Measurements from ENCODE around the gene MARCHF10. TPM values are rescaled to one million over a fixed set of nuclear protein-coding genes. Genes with fewer than 3 reads are reported as not detected.

The MARCHF10 gene
- total RNA-seq, 2 experiments from 2014 or later = not detected

DNA sequence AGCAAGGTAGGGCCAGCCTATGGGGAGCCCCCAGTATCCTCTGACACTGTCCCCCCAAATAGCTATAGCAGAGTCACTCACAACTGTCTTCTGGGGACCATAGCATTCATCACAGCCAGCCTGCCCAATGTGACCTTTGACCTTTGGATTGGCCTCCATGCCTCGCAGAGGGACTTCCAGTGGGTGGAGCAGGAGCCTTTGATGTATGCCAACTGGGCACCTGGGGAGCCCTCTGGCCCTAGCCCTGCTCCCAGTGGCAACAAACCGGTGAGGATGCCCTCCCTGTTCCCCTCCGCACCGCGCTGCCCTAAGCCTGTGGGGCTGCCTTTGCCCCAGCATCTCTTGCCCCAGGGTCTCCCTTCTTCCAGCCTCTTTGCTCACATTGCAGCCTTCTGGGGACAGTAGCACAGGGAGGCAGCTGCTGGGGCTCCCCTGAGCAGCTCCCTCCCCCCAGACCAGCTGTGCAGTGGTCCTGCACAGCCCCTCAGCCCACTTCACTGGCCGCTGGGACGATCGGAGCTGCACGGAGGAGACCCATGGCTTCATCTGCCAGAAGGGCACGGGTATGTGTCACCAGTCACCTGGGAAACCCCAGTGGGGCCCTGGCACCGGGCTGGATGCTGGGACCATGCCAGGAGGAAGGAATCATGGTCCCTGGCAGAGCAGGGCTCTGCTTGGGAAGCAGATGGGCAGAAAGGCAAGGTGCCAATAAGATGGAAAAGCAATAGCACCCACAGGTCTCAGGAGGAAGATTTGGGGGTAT lies 119.5 kb downstream of the MARCHF10 start:
- POLR2A ChIA-PET = no interaction called here
- CTCF ChIA-PET = interaction anchor here (0.6 to 1.0 kb wide), 2 partner anchors 17 to 94 kb away, joined by 3 read pairs; no protein-coding TSS in a partner anchor

DNA sequence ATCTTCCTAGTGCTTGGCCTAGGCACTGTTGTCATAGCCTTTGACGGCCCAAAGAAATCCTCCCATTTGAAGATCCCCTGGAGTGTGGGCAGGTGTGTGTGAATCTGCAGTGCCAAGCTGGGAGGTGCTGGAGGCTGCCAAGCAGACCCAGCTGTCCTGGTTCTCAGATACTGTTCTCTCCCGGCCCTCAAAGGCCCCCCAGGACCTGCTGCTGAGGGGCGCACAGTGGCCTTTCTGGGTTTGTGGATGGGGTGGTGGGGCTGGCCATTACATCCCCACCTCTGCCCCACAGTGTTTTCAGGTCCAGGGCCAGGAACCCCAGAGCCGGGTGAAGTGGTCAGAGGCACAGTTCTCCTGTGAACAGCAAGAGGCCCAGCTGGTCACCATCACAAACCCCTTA lies 120.1 kb downstream of the MARCHF10 start:
- ChIA-PET CTCF (interaction anchor here (0.6 to 1.0 kb wide), 2 partner anchors 16 to 94 kb away, joined by 3 read pairs; no protein-coding TSS in a partner anchor), POLR2A (no interaction called here)

DNA sequence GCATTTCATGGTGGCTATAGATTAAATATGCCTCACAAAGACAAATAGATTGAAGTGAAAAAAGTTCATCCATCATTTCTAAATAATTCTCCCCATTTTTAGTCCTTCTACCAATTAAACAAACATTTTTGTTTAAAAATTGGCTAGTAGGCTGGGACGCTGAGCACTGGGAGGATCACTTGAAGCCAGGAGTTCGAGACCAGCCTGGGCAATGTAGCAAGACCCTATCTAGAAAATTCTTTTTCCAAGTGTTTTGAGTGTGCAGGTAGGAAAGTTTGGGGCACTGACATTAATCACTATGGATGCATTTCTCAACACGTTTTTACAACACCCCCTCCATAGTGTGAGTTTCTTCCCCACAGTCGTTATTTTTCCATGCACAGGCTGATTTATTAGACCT lies 123.9 kb downstream of the MARCHF10 start:
- ChIA-PET POLR2A (no interaction called here), CTCF (no interaction called here)

DNA sequence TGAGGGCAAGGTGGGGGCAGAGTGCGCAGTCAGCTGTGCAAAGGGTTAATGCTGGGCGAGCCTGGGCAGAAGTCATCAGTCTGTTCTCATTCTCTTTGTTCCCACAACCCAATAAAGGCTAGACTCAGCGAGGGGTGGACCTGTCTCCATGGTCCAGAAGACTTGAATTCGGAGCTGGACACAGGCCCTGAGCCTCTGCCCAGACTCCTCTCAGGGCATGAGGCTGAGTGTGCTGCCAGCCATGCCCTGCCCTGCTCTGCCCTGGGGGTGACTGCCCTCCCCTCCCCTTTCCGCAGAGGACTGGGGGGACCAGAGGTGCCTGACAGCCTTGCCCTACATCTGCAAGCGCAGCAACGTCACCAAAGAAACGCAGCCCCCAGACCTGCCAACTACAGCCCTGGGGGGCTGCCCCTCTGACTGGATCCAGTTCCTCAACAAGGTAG lies 126.2 kb downstream of the MARCHF10 start:
- ChIA-PET POLR2A (no interaction called here), CTCF (no interaction called here)

GRCh38 chr17:62681061-62681938 lies 126.8 kb downstream of the MARCHF10 start:
- CTCF ChIA-PET = no interaction called here
- POLR2A ChIA-PET = no interaction called here

DNA sequence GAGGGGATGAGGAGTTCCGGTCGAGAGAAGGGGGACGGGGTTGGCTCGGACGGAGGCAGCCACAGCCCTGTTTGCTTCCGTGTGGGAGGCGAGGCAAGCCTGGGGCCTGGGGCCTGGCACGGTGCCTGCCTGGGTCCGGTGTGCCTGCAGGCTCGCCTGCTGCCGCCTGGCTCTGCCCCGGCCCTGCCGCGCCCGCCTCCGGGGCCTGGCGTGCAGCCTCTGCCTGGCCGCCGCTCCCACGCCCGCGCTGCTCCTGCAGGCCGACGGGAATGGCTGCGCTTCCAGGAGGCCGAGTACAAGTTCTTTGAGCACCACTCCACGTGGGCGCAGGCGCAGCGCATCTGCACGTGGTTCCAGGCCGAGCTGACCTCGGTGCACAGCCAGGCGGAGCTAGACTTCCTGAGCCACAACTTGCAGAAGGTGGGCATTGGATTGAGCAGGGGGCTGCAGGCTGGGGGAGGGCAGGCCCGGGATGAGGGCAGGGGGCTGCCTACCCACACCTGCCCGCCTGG lies 127.5 kb downstream of the MARCHF10 start:
- CTCF ChIA-PET = no interaction called here

DNA sequence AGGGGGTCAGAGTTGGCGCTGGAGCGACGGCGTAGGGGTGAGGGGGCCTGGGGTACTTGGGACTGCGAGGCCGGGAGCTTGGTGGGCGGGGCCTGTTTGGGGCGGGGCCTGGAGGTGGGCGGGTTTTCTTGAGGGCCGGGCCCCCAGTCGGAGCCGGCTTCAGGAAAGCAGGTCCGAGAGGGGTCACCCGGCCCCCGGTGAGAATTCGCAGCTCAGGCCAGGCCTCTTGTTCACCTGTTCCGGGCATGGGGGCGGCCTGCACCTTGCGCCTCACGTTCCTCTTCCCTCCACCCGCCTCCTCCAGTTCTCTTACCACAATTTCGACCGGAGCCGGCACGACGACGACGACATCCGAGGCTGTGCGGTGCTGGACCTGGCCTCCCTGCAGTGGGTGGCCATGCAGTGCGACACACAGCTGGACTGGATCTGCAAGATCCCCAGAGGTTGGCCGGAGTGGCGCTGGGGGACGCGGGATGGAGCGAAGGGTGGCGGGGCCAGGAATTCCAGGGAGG lies 128.2 kb downstream of the MARCHF10 start:
- POLR2A ChIA-PET = no interaction called here
- CTCF ChIA-PET = no interaction called here

More for the DNA sequence above, 127.5 kb downstream of the MARCHF10 start:
- POLR2A ChIA-PET = no interaction called here

GRCh38 chr17:62678214-62678919 lies 129.7 kb downstream of the MARCHF10 start:
- ChIA-PET CTCF (no interaction called here), POLR2A (no interaction called here)

- CTCF ChIA-PET = no interaction called here
- POLR2A ChIA-PET = no interaction called here
Observed at GRCh38 chr17:62676952-62677596, 131.0 kb downstream of the MARCHF10 start.

- CTCF ChIA-PET = interaction anchor here (0.6 kb wide), 1 partner anchor 293 kb away, joined by 4 read pairs; no protein-coding TSS in a partner anchor
- POLR2A ChIA-PET = no interaction called here
Observed at GRCh38 chr17:62676231-62676943, 131.7 kb downstream of the MARCHF10 start.

DNA sequence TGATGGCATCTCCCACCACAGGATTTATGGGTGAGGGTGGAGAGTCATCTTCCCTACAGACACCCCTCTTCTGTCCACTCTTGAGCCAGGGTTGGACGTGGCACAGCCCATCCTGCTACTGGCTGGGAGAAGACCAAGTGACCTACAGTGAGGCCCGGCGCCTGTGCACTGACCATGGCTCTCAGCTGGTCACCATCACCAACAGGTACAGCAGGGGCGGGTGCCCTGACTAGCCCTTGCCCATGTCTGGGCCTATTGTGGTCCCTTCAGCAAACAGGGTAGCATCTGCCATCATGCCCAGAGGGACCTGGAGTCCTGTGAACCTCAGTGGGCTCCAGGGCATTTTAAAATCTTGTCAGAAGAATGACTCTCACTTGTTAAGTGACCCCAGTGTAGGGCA lies 132.4 kb downstream of the MARCHF10 start:
- CTCF ChIA-PET = no interaction called here

GRCh38 chr17:62675260-62675659 lies 132.9 kb downstream of the MARCHF10 start:
- ChIA-PET CTCF (no interaction called here), POLR2A (no interaction called here)

More for the DNA sequence above, 132.4 kb downstream of the MARCHF10 start:
- POLR2A ChIA-PET = no interaction called here

DNA sequence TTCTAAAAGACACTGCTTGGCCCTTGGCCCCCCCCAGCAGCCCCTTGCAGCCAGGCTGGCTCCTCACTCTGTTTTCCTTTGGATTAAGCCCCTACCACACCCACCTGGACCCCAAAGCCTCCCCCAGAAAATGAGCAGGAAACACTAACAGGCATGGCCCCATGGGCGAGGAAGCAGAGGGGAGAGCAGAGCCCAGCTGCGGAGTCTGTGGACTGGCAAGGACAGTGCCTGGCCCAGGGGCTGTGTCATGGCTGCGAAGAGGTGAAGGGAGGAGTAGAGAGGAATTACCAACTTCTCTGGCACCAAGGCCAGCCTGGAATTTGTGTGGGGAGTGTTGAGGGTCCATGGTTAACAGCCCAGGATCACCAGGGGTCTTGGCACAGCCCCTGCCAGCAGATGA lies 133.3 kb downstream of the MARCHF10 start:
- POLR2A ChIA-PET = no interaction called here

DNA sequence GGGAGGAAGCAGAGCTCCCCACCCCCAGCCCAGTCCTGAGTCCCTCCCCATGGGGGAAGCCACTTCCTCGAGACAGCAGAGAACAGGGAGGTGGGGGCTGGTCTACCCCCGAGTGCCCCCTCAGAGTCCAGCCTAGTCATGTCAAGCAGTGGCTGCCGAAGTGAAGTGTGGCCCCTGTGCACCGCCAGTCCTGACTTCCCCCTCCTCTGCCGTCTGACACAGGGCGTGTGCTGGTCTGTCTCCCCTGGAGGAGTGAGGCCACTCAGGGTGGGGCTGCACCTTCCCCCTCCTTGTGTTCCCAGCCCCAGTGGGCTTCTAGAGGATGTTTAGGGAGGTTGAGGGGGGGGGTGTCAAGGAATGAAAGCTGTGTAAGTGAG lies 133.8 kb downstream of the MARCHF10 start:
- POLR2A ChIA-PET = no interaction called here
- CTCF ChIA-PET = no interaction called here

More for the DNA sequence above, 133.3 kb downstream of the MARCHF10 start:
- CTCF ChIA-PET = no interaction called here

DNA sequence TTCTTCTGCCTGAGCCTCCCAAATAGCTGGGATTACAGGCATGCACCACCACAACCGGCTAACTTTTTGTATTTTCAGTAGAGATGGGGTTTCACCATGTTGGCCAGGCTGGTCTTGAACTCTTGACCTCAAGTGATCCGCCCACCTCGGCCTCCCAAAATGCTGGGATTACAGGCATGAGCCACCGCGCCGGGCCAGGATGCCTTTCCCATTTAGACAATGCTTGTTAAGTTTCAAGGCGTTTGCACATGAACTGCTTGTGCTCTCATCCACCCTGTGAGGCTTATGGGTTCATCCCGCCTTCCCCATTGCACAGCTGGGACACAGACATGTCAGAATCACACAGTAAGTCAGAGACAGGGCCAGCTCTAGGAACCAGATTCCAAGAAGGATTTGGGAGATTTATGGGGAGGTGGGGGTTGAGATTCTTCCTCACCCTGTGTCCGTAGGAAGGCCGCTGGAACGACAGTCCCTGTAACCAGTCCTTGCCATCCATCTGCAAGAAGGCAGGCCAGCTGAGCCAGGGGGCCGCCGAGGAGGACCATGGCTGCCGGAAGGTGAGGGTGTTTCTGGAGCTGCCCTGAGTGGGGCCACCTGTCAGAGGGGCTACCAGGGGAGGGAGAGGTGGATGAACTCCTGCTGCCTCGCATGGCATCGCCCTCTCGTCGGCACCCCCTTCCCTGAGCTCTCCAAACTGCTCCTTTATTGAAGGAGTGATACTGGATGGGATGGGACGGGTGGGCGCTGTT lies 134.3 kb downstream of the MARCHF10 start:
- ChIA-PET POLR2A (no interaction called here), CTCF (interaction anchor here (0.7 kb wide), 1 partner anchor 202 kb away, joined by 4 read pairs; no protein-coding TSS in a partner anchor)

DNA sequence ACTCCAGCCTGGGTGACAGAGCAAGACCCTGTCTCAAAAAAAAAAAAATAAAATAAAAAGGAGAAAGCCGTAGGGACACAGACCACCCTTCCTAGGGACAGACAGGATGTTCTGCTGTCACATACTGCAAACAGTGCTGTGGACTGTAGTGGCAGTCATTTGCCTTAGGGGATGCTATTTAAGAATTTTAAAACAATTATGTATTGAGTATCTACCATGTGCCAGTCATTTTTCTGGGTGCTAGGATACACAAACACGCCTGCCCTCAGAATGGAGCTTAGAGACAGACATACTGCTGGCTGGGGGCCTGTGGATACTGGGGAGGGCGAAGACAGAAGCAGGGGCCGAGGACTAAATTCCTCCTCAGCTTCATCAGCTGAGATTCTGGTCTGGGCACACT lies 135.2 kb downstream of the MARCHF10 start:
- POLR2A ChIA-PET = no interaction called here
- CTCF ChIA-PET = interaction anchor here (0.9 to 1.0 kb wide), 2 partner anchors 12 to 301 kb away, joined by 3 read pairs; no protein-coding TSS in a partner anchor

DNA sequence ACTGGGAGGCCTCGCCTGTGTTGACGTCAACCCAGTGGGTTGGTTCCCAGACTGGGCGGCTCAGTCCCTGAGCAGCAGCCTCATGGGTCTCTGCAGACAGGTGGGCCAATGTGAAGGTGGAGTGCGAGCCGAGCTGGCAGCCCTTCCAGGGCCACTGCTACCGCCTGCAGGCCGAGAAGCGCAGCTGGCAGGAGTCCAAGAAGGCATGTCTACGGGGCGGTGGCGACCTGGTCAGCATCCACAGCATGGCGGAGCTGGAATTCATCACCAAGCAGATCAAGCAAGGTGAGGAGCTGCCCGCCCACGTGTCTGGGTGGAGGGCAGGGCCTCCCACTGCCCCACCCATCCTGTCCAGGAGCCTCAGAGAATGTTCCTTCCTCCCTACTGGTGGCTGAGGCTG lies 136.6 kb downstream of the MARCHF10 start:
- CTCF ChIA-PET = interaction anchor here (0.6 to 1.2 kb wide), 5 partner anchors 16 to 807 kb away, joined by 3 read pairs; no protein-coding TSS in a partner anchor
- POLR2A ChIA-PET = no interaction called here

Data from activated CD8-positive, alpha-beta memory T cell treated with anti-CD3 and anti-CD28 coated beads for 36 hours (primary cell).